GM12891 (cell line): Measurements from ENCODE around the gene GJC2.

Experiments
- PAX5 ChIP-seq: IDR thresholded peaks from 2 replicates; pipeline ENCODE4 v1.6.1; 2011; ENCODE audit warnings: low read length, moderate library complexity, mild to moderate bottlenecking; ENCODE audit not compliant: insufficient read depth, severe bottlenecking
- POLR2A ChIP-seq: IDR thresholded peaks from 2 replicates; pipeline ENCODE4 v1.6.1; 2011; ENCODE audit warnings: low read depth, low read length, control low read depth
- POLR2AphosphoS5 ChIP-seq: IDR thresholded peaks from 2 replicates; pipeline ENCODE4 v1.6.1; 2011; ENCODE audit warnings: low read depth, low read length, control low read depth
- SPI1 ChIP-seq: IDR thresholded peaks from 2 replicates; pipeline ENCODE4 v1.6.1; 2011; ENCODE audit warnings: low read depth, low read length, control low read depth
- TAF1 ChIP-seq: IDR thresholded peaks from 2 replicates; pipeline ENCODE4 v1.6.1; 2011; ENCODE audit warnings: low read depth, low read length, control low read depth

DNA sequence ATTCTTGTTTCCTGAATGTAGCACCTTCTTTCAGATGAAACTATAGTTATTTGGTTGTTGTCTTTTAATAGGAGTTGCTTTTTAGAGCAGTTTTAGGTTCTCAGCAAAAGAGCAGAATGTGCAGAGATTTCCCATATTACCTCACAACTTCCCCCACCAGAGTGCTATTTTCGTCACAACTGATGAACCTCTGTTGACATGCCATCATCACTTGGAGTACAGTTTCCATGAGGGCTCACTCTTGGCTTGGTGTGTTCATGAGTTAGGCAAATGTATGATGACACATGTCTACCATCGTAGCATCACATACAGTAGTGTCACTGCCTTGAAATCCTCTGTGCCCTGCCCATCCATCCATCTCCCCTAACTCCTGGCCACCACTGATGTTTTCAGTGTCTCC is 19.6 kb downstream of the GJC2 start:
- TF ChIP-seq SPI1 (no peak), POLR2A (no peak), POLR2AphosphoS5 (no peak), TAF1 (no peak), PAX5 (no peak)
